Thyroid gland (tissue), 4 donors: ENCODE data around the gene MAD1L1. TPM values are rescaled to one million over a fixed set of nuclear protein-coding genes. Genes with fewer than 3 reads are reported as not detected.

Experiments
- DNase-seq, 2 donors: peaks; one replicate each; pipeline ENCODE4 v3.0.0-alpha.2; 2019
- H3K27ac ChIP-seq, 3 donors: fragments of 200-600 bp; sonication (generic); 1 replicate in 2 of 3; 2 replicates in 1 of 3; pipeline ENCODE4 v1.5.1; 2016 to 2019; ENCODE audit warnings: mild to moderate bottlenecking in 1 of 3, moderate library complexity in 1 of 3
- H3K27me3 ChIP-seq: fragments of 200-600 bp; sonication (generic); one replicate; pipeline ENCODE4 v1.5.1; 2019
- H3K36me3 ChIP-seq, 2 donors: fragments of 200-600 bp; sonication (generic); one replicate each; pipeline ENCODE4 v1.5.1; 2016 to 2019
- H3K4me1 ChIP-seq, 2 donors: fragments of 200-600 bp; sonication (generic); one replicate each; pipeline ENCODE4 v1.5.1; 2017 to 2019
- H3K4me3 ChIP-seq, 3 donors: fragments of 200-600 bp; sonication (generic); replicated peaks in 1 of 3; 1 replicate in 2 of 3; 2 replicates in 1 of 3; pipeline ENCODE4 v1.5.1; 2016; ENCODE audit warnings: mild to moderate bottlenecking in 1 of 3
- H3K9me3 ChIP-seq: fragments of 200-600 bp; sonication (generic); one replicate; pipeline ENCODE4 v1.5.1; 2017
- CTCF ChIP-seq, 6 experiments: fragments of 200-600 bp in 3 of 6; fragments of 450-650 bp in 3 of 6; sonication (generic) in 3 of 6; IDR thresholded peaks; one replicate each; pipeline ENCODE4 v1.5.1; 2016 to 2019; ENCODE audit warnings: antibody characterized with exemption in 6 of 6, mild to moderate bottlenecking in 2 of 6, inconsistent platforms in 1 of 6, moderate library complexity in 1 of 6
- POLR2A ChIP-seq, 2 donors: fragments of 450-650 bp; IDR thresholded peaks; one replicate each; pipeline ENCODE4 v1.6.1; 2017; ENCODE audit warnings: antibody characterized with exemption in 2 of 2, mild to moderate bottlenecking in 2 of 2, moderate library complexity in 1 of 2
- WGBS, 2 donors: methylation state at CpG; one replicate each; pipeline ENCODE4 v1.1.5; 2017; 5-methylcytosine and 5-hydroxymethylcytosine counted together
- intact Hi-C: fragments of 100-400 bp; cut with DNase I; formaldehyde crosslinking; loops from one replicate; pipeline ENCODE4 v1.15.1; 2023
- total RNA-seq, 4 donors: library from RNA; depleted of rRNA; stranded (reverse); fragments of >200 nt; gene quantifications; one replicate each; pipeline ENCODE4 v1.2.3, GENCODE V29; 2016

Gene MAD1L1
- total RNA-seq, 4 donors from 2014 or later = 27.4 to 38.6 (median 33.9) TPM

GRCh38 chr7:1985936-1986335, 246.8 kb downstream of the MAD1L1 start:
- 92 to 94% methylated on average over 8 to 9 of the region's 9 CpGs for WGBS, 2 donors
- intact Hi-C loops = no loop called here
- H3K4me1 ChIP-seq = no peaks in the 10 kb centered on the region
- no peaks in the 10 kb centered on the region for H3K36me3 ChIP-seq
- H3K4me3 ChIP-seq = no peak overlapping the region
- TF ChIP-seq POLR2A (IDR thresholded peaks at IDR 0.05) = no peak
- no peaks in the 10 kb centered on the region for H3K9me3 ChIP-seq
- H3K27me3 ChIP-seq = no peaks in the 10 kb centered on the region
- no peak overlapping the region for H3K27ac ChIP-seq
- DNase-seq = no peak

- Histone ChIP-seq H3K4me1 (no peaks in the 10 kb centered on the region), H3K27me3 (no peaks in the 10 kb centered on the region), H3K36me3 (no peaks in the 10 kb centered on the region), H3K4me3 (no peak overlapping the region), H3K27ac (no peak overlapping the region), H3K9me3 (no peaks in the 10 kb centered on the region)
- WGBS, 2 donors = 93 to 95% methylated on average over 10 to 13 of the region's 13 CpGs
- TF ChIP-seq CTCF (IDR thresholded peaks at IDR 0.05) (no peak), POLR2A (IDR thresholded peaks at IDR 0.05) (no peak)
- intact Hi-C loops = no loop called here
- DNase-seq = no peak
These were observed 247.7 kb downstream of the MAD1L1 start for GRCh38 chr7:1985042-1985441.

GRCh38 chr7:1981878-1982230, 250.9 kb downstream of the MAD1L1 start:
- TF ChIP-seq CTCF (IDR thresholded peaks at IDR 0.05) (no peak), POLR2A (IDR thresholded peaks at IDR 0.05) (no peak)
- no peaks in the 10 kb centered on the region for H3K4me1 ChIP-seq
- intact Hi-C loops = no loop called here
- no peaks in the 10 kb centered on the region for H3K27me3 ChIP-seq
- no peak overlapping the region for H3K4me3 ChIP-seq
- H3K27ac ChIP-seq = no peak overlapping the region
- no peaks in the 10 kb centered on the region for H3K9me3 ChIP-seq
- WGBS, 2 donors = 94 to 95% methylated on average over 6 of the region's 6 CpGs
- DNase-seq = no peak
- H3K36me3 ChIP-seq = no peaks in the 10 kb centered on the region

DNA sequence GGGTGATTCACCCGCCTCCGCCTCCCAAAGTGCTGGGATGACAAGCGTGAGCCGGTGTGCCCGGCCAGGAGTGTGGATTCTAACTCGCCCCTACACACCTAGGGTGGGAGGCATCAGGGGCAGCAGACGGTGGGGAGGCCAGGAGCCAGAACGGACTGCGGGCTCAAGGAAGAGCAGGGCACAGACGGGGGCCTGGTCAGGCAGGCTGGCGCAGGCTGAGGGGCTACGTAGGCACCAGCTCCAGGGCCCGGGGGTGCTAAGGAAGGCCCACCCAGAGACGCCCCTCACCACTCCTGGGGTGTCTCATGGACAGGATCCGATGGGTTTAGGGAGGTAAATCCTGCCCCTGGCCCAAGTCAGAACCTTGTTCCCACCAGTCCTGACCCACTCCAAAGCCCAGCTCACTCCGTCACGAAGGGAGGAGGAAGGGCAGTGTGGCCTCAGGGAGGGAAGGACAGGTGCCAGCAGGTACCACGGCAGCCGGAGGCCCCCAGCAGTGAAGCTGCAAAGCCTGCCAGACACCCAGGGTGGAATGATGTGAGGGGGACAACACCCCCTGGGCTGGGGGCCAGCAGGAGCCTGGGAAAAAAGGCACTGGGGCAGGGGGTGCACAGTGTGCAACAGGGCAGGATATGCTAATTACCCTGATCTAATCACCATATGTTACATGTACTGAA, 251.4 kb downstream of the MAD1L1 start:
- H3K36me3 ChIP-seq = no peaks in the 10 kb centered on the region
- H3K4me1 ChIP-seq = no peaks in the 10 kb centered on the region
- H3K9me3 ChIP-seq = no peaks in the 10 kb centered on the region
- no peak overlapping the region for H3K27ac ChIP-seq
- intact Hi-C loops = no loop called here
- TF ChIP-seq CTCF (IDR thresholded peaks at IDR 0.05) = no peak
- TF ChIP-seq POLR2A (IDR thresholded peaks at IDR 0.05) = no peak
- 90 to 92% methylated on average over 12 to 18 of the region's 19 CpGs for WGBS, 2 donors
- no peak overlapping the region for H3K4me3 ChIP-seq
- no peak for DNase-seq
- H3K27me3 ChIP-seq = no peaks in the 10 kb centered on the region

DNA sequence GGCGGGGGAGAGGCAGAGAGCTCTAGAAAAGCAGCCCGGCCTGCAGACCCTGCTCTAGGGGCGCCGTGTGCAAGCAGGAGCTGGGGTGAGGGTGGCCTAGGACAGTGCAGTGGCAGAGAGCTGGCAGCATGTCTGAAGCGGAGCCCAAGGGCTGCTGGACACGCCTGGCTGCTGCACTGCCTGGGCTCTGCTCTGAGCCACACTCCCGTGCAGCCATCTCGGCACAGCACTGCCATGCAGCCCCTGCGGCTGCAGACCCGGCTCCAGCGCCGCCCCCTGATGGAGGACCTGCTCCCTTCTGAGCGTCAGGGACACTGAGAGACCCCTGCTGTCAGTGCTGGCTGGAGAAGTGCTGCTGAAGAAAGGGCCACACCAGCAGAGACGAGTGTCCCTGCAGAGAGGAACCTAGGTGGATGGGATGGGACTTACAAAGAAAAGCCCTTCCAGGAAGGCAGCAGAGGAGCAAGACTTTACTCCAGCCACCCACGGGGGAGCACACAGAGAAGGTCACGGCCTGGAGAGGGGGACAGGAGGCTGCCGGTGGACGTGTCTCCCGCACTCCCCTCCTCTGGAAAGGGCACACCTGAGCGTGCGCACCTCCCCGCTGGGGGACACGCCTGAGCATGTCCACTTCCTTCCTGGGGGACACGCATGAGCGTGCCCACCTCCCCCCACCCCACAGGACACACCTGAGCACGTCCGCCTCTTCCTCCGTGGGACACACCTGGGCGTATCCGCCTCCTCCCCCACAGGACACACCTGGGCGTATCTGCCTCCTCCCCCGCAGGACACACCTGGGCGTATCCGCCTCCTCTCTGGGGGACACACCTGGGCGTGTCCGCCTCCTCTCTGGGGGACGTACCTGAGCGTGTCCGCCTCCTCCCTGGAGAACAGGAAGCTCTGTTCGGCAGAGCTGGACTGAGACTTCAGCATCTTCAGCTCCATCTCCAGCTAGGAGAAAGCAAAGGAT, 252.9 kb downstream of the MAD1L1 start:
- no peak overlapping the region for H3K27ac ChIP-seq
- no peaks in the 10 kb centered on the region for H3K27me3 ChIP-seq
- no peaks in the 10 kb centered on the region for H3K9me3 ChIP-seq
- H3K36me3 ChIP-seq = no peaks in the 10 kb centered on the region
- intact Hi-C loops = no loop called here
- no peak overlapping the region for H3K4me3 ChIP-seq
- H3K4me1 ChIP-seq = no peaks in the 10 kb centered on the region
- 96% methylated on average over 22 to 24 of the region's 40 CpGs for WGBS, 2 donors
- no peak for DNase-seq
- TF ChIP-seq POLR2A (IDR thresholded peaks at IDR 0.05) = no peak
- no peak for TF ChIP-seq CTCF (IDR thresholded peaks at IDR 0.05)
